NCI-H2227 (cell line): ENCODE measurements around the gene LYST.
"Not testable (repeated sequence)": the region's sequence is repeated elsewhere in the genome, so short reads cannot be mapped to it uniquely, and the experiment has no call there.

Experiments used
- DNase-seq: peaks from one replicate; lab custom pipeline; 2025; ENCODE audit not compliant: unreplicated experiment; lab: John Stamatoyannopoulos, UW

LYST gene

DNA sequence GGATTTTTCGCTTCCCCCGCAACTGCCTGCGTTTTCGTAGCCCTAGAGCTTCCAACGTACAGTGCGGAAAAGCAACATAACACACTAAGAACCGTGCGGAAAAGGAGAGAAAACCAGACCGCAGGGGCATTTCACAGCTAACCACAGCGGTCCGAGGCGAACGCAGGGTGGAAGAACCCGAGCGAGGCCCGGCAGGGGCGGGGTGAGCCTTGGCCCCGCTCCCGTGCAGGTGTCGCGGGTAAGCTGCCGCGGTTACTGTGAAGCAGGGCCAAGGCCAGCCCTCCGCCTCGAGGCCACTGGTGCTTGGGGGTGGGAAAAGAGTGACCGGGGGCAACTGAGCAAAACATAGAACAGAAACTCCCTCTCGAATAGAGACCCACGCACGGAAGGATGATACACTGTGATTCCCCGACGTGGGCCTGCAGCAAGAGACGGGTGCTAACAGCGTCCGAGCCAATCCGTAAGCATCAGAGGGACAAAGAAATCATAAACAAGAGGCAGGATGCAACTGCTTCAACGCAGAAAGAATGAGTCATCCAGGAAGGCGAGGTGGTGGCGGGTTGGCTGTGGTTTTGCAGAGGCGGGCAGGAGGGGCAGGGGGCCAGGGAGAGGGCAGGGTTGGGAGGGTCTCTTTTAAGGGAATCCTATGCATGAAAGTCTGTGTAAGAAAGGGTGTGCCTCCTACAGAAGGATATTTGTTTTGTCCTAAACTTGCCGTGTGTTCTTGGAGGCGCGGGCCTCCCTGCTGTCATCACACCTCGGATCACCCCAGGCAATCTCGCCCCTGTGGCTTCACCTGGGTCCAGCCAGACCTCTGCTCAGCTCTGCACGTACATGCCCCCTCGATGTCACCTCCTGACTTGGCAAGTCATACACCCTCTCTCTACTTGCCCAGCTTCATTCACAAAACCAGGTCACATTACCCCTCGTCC, 224.4 kb downstream of the LYST start:
- DNase-seq = no peak

DNA sequence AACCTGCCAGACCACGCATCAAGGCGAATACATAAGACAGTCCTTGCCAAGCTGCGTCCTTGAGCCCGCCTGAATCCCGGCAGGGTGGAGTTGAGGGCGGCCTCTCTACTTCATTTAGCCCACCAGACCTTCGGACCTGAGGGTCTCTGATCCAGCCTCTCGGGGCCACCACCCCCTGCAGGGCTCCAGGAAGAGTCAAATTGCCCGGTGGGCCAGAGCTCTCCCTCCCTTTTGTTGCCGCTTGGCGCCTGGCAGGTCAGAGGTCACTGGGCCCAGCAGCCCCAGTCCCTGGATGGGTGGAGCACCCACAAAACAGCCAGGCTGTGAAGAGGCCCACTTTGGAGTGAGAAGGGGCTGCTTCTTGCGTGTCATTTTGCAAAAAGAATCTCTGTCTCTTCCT, 226.1 kb downstream of the LYST start:
- no peak for DNase-seq

DNA sequence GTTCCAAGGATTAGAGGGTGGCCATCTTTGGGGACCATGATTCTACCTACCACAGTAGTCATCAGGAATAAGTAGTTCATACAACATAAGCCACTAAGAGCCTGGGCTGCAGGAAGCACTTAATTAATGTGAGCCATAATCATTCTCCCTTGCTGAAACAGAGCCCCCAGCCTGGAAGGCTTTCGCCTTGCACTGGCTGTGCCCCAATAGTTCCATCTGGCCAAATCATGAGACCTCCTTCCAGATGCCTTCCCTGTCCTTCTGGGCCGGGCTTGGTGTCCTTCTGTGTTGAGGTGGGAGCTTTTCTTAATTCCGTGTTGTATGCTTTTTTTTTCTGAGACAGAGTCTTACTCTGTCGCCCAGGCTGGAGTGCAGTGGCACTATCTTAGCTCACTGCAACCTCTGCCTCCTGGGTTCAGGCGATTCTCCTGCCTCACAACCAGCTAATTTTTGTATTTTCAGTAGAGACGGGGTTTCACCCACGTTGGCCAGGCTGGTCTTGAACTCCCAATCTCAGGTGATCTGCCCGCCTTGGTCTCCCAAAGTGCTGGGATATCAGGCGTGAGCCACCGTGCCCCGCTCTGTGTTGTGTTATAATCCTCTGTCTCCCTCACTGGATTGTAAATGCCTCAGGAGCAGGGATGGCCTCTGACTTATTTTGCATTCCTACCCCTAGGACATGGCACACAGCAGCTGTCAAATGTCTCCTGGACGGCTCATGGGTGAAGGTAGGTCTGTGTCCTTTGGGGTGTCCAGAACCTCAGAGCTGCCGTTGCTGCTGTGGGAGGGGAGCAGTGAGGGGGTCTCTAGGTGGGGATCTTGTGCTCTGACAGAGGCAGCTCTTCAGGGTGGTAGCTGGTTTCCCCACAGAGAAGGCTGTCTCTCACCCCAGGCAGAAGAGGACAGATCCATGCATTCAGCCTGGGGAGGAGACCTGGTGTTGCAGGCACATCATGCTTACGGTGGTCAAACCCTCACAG, 227.2 kb downstream of the LYST start:
- no peak for DNase-seq

DNA sequence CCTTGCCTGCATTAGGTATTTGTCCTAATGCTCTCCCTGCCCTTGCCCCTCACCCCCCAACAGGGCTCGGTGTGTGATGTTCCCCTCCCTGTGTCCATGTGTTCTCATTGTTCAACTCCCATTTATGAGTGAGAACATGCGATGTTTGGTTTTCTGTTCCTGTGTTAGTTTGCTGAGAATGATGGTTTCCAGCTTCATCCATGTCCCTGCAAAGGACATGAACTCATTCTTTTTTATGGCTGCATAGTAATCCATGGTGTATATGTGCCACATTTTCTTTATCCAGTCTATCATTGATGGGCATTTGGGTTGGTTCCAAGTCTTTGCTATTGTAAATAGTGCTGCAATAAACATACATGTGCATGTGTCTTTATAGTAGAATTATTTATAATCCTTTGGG, 228.1 kb downstream of the LYST start:
- not testable (repeated sequence) for DNase-seq

DNA sequence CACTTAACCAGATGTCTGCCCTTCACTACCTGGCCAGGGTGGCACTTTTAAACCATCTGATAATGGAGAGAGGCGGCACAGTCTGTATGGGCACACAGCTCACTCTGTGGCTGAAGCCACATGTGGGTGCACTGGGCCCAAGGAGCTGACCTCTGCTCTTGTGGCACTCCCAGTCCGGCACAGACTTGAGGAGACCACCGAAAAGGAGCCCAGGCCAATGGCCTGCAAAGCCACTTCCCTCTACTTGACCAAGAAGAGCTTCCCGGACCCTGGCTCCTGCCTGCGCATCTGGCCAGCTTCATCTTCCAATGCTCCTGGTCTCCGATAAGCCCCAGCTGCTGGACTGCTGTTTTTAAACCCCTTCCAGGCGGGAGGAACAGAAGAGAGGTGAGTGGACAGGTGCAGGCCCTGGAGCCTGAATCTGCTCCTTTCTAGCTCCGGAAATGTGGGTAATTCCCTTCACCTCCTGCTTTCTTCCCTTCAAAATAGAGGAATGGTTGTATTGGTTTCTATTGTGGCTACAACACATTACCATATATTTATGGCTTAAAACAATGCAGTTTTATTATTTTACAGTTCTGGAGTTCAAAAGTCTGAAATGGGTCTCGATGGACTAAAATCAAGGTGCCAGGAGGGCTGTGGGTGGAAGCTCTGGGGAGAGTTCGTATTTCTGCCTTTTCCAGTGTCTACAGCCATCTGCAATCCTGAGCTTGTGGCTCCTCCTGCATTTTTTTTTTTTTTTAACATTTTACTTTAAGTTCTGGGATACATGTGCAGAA, 228.8 kb downstream of the LYST start:
- DNase-seq = no peak

- no peak for DNase-seq
Measured at GRCh38 chr1:235635938-235636662, 230.6 kb downstream of the LYST start.

- no peak for DNase-seq
Measured at GRCh38 chr1:235632506-235633401, 234.0 kb downstream of the LYST start.

DNA sequence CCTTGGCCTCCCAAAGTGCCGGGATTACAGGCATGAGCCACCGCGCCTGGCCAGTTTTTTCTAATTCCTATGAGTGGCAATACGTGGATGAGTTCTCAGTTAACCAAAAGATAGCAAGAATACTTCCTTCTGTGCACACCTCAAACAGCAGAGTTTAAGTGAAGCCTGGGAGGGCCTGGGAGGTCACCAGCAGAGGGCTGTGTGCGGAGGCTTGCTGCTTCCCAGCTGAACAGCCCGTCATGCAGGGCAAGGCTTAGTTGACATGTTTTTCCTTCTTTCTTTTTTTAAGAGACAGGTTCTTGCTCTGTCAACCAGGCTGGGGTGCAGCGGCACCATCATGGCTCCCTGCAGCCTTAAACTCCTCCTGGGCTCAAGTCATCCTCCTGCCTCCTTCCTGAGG, 234.9 kb downstream of the LYST start:
- DNase-seq = no peak

DNA sequence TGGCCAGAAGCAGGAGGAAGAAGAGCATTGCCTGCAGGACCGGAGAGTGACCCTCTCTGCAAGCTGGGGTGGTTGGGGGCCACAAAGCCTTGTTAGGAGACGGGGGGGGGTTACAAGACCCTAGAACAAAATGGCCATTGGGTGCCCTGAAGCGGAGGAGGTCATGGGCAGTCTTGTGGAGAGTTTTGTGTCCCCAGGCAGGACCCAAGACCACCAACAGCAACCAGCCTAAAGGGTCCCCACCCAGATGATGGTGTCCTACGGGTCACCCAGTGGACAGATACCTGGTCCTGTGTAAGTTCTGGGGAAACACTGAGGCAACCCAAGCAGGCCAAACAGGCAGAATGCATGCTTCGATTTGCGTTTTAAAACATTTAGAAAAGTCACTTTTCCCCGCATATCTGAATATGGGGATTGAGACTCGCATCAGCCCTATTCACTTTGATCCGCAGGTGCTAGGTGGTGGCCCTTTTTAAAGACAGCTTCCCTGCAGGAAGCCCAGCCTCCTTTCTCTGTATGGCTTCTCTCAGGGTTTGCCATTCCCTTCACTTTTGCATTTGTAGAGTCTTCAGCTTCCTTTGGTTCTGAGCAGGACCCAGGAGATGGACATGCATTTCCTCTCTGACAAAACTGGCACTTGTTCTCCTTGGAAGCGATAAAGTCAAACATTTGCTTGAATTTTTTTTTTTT, 238.2 kb downstream of the LYST start:
- DNase-seq = no peak

DNA sequence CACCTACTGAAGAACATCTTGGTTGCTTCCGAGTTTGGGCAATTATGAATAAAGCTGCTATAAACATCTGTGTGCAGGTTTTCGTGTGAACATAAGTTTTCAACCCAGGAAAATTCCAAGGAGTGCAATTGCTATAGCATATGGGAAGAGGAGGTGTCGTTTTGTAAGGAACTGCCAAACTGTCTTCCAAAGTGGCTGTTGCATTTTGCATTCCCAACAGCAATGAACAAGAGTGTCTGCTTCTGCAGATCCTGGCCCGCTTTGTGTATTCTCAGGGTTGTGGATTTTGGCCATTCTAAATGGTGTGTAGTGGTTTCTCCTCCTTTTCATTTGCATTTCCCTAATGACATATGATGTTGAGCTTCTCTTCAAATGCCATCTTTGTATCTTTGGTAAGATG, 240.9 kb downstream of the LYST start:
- no peak for DNase-seq

DNA sequence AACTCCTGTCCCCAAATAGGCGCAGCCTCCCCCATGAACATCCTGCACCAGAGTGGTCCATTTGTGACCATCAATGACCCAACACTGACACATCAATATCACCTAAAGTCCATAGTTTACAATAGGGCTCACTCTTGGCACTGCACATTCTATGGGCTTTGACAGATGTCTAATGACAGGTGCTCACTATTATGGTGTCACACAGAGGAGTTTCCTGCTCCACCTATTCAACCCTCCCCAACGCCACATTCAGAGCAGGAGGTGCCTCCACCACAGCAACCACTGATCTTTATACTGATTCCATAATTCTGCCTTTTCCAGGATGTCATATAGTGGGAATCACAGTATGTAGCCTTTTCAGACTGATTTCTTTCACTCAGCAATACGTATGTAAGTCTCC, 241.4 kb downstream of the LYST start:
- no peak for DNase-seq

DNA sequence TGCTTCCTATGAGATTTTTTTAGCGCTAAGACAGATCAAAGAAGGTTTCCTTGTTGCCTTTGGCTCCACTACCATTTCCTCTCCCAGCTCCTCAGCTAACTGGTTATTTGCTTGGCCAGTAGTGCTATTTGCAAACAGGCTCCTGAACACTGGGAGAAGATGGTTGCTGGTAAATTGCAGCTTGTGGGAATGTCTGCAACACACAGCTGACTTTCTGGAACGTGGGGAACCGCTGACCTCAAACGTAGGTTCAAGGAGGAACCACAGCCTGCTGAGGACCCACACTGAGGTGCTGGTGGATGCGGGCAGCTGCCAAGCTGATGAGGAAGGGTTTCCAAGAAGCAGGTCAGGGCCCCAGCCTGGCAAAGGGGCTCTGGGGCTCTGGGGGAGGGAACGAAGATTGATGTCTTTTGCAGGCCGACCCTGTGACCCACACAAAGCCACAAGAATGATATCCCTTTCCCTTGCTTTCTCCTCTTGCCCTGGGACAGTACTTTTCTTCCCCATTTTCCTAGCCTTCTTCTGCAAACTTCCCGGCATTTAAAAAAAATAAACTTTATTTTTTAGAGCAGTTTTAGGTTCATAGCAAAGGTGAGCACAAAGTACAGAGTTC, 241.9 kb downstream of the LYST start:
- DNase-seq = peak; percentile 36

- peak; percentile 38 for DNase-seq
Measured at GRCh38 chr1:235622936-235623779, 243.5 kb downstream of the LYST start.

- DNase-seq = not testable (repeated sequence)
Measured at GRCh38 chr1:235619149-235619548, 247.6 kb downstream of the LYST start.

- no peak for DNase-seq
Measured at GRCh38 chr1:235617808-235618207, 248.9 kb downstream of the LYST start.

DNA sequence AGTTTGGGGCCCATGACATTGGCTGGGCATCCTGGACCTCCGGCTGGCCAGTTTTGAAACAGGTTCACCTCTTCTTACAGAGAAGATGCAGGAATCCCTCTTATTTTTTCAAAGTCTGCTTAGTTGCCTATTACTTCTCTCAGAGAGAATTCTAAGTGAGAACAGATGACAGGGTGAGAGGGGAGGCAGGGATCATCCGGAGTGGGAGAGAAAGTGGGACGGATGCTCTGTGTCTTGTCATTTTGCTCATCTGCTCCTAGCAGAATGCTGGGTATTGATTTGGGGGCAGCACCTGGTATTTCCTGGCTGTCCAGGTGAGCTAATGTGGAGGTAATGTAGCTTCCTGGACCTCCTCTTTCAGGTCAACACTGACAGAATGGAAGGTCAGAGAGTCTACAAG, 249.6 kb downstream of the LYST start:
- DNase-seq = no peak

GRCh38 chr1:235614442-235614954, 252.2 kb downstream of the LYST start:
- DNase-seq = no peak
